Measurements from ENCODE around the gene APCDD1L.
"Not testable (repeated sequence)": the region's sequence is repeated elsewhere in the genome, so short reads cannot be mapped to it uniquely, and the experiment has no call there.

Gene APCDD1L

DNA sequence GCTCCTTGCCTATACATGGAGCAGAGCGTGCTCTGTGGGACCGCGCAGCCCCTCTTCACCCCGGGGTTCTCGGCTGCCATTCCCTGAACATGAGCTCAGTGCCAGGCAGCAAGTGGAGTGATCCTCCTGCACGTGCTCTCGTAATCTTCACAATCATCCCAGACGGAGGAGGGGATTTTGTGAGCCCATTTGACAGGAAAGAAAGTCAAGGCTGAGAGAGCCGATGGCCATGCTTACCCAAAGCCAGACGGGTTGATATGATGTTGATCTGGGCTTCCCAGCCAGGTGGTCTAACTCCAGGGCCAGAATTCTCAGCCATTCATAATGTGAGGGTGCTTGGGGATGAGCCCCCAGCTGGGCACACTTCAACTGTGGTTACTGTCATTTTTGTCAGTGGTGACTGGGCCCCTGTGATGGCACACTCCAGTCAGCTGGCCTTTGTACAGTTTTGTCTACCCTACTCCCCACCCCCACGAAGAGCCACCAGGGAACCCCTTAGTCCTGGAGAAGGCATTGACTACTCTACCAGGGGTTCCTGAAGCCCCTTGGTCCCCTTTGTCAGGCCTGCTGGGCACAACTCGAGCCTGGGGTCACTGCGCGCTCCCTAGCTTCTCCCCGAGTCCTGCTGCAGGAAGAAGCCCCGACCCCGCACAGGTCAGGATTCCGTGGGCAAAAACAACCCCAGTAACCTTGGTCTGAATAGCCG is 1.5 kb downstream of the APCDD1L start:
- Histone ChIP-seq H3K4me1 (ENCODE audit: control insufficient read depth, insufficient read depth, low read length) (peaks cover 19% of the 10 kb centered on the region; the same call in 1 of the 2 replicates), H3K27ac (ENCODE audit: low read depth, low read length) (no peak overlapping the region), H3K4me3 (ENCODE audit: low read depth, low read length) (peak overlapping the region; percentile 79), H3K27me3 (ENCODE audit: control insufficient read depth, insufficient read depth, low read length) (peaks cover 70% of the 10 kb centered on the region), H3K9me3 (ENCODE audit: control insufficient read depth, insufficient read depth, low read depth, low read length) (peaks cover 7% of the 10 kb centered on the region), H3K36me3 (ENCODE audit: control insufficient read depth, insufficient read depth, low read length) (no peaks in the 10 kb centered on the region), H3K9ac (ENCODE audit: low read length) (no peak overlapping the region)

DNA sequence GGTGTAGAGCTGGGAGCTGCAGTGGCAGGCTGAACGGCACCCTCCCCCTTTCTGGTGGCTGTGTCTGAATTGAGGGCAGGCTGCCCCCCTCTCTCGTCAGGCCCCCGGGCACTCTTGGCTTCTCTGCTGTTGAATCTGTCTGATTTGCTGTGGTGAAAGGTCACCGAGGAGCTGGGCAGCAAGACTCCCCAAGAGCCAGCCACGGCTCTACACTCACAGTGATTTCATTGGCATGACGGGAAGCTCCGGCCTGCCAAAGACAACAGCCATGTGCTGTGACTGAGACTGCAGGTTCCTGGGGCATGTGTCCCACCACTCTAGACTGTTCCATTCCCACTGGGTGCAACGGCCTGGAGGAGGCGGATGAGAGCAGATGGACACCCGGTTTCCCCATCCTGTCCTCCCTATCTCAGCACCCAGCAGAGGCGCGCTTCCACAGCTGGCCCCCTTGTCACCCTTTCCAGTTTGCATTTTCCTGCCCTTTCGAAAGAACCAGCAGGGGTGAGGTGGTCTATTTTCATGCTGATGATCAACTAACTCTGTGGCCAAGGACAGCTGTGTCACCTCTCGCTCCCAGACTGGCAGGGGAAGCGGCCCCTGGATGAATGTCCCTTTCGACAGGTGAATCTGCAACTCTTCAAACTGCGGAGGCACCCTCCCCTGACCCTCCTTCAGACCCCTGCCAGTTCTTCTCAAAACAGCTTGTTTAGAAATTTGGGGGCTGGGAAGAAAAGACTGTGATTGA is 2.2 kb downstream of the APCDD1L start:
- peaks cover 10% of the 10 kb centered on the region for H3K9me3 ChIP-seq (ENCODE audit: control insufficient read depth, insufficient read depth, low read depth, low read length)
- H3K9ac ChIP-seq (ENCODE audit: low read length): no peak overlapping the region
- no peak overlapping the region for H3K4me3 ChIP-seq (ENCODE audit: low read depth, low read length)
- no peak overlapping the region for H3K27ac ChIP-seq (ENCODE audit: low read depth, low read length)
- H3K4me1 ChIP-seq (ENCODE audit: control insufficient read depth, insufficient read depth, low read length): peaks cover 19% of the 10 kb centered on the region; the same call in 1 of the 2 replicates
- H3K27me3 ChIP-seq (ENCODE audit: control insufficient read depth, insufficient read depth, low read length): peaks cover 64% of the 10 kb centered on the region
- H3K36me3 ChIP-seq (ENCODE audit: control insufficient read depth, insufficient read depth, low read length): no peaks in the 10 kb centered on the region

DNA sequence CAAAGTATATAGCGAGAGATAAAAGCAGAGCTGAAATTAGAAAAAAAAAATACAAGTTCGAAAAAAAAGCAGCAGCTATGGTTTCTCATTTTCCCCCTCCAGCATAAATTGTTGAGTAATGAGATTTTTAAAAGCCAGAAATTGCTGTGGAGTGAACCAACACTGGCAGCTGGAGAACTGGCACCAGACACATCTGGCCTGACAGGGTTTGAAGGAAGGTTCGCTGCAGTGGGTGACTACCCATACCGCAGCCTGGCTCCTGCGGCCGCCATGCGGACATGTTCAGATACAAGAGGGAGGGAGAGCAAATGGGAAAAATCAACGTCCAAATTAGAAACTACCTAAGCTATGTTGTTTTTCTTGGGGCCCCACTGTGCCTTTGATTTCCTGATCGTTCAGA is 3.3 kb downstream of the APCDD1L start:
- peaks cover 19% of the 10 kb centered on the region; the same call in 1 of the 2 replicates for H3K4me1 ChIP-seq (ENCODE audit: control insufficient read depth, insufficient read depth, low read length)
- no peak overlapping the region for H3K9ac ChIP-seq (ENCODE audit: low read length)
- H3K27me3 ChIP-seq (ENCODE audit: control insufficient read depth, insufficient read depth, low read length): peaks cover 55% of the 10 kb centered on the region
- peaks cover 19% of the 10 kb centered on the region for H3K9me3 ChIP-seq (ENCODE audit: control insufficient read depth, insufficient read depth, low read depth, low read length)
- H3K4me3 ChIP-seq (ENCODE audit: low read depth, low read length): no peak overlapping the region
- no peaks in the 10 kb centered on the region for H3K36me3 ChIP-seq (ENCODE audit: control insufficient read depth, insufficient read depth, low read length)
- H3K27ac ChIP-seq (ENCODE audit: low read depth, low read length): no peak overlapping the region

DNA sequence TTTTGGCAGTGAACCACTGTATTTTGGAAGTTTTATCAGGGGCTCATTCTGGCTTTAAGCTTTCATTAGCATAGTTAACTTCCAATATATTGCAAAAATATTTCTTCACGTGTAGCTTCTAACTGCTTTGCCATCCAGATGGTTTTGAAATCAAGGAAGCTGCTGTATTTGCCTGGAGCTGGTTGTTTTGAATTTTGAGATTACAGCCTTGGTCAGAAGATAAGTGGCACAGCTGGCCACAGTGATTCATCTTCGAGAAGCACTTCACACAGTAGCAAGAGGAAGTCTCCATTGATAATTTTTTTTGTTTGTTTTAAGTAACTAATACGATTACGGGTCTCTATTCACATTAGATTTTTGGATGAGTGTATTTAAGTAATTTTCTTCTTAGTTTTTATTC is 3.8 kb downstream of the APCDD1L start:
- no peak overlapping the region for H3K27ac ChIP-seq (ENCODE audit: low read depth, low read length)
- peaks cover 52% of the 10 kb centered on the region for H3K27me3 ChIP-seq (ENCODE audit: control insufficient read depth, insufficient read depth, low read length)
- H3K9ac ChIP-seq (ENCODE audit: low read length): no peak overlapping the region
- H3K9me3 ChIP-seq (ENCODE audit: control insufficient read depth, insufficient read depth, low read depth, low read length): peaks cover 24% of the 10 kb centered on the region
- no peaks in the 10 kb centered on the region for H3K36me3 ChIP-seq (ENCODE audit: control insufficient read depth, insufficient read depth, low read length)
- H3K4me1 ChIP-seq (ENCODE audit: control insufficient read depth, insufficient read depth, low read length): peaks cover 19% of the 10 kb centered on the region; the same call in 1 of the 2 replicates
- no peak overlapping the region for H3K4me3 ChIP-seq (ENCODE audit: low read depth, low read length)

DNA sequence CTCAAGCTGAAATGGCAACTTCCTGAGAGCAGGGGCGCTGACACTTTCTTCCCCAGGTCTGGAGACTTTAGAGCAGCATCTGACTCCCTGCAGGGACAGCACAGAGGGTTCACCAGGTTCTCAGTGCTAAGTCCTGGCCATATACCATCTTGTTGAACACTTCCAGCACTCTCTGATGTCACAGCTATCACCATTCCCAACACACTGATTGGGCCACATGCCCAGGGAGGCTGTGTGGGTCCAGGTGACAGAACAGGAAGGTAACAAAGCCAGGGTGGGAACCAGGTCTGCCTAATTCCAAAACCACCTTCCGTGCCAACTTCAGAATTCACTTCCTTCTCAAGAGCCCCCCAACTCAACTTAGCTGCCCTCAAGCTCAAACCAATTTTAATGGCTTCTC is 4.3 kb downstream of the APCDD1L start:
- Histone ChIP-seq H3K4me1 (ENCODE audit: control insufficient read depth, insufficient read depth, low read length) (peaks cover 19% of the 10 kb centered on the region; the same call in 1 of the 2 replicates), H3K36me3 (ENCODE audit: control insufficient read depth, insufficient read depth, low read length) (no peaks in the 10 kb centered on the region), H3K27me3 (ENCODE audit: control insufficient read depth, insufficient read depth, low read length) (peaks cover 47% of the 10 kb centered on the region), H3K27ac (ENCODE audit: low read depth, low read length) (no peak overlapping the region), H3K9ac (ENCODE audit: low read length) (no peak overlapping the region), H3K4me3 (ENCODE audit: low read depth, low read length) (no peak overlapping the region), H3K9me3 (ENCODE audit: control insufficient read depth, insufficient read depth, low read depth, low read length) (peaks cover 28% of the 10 kb centered on the region)

DNA sequence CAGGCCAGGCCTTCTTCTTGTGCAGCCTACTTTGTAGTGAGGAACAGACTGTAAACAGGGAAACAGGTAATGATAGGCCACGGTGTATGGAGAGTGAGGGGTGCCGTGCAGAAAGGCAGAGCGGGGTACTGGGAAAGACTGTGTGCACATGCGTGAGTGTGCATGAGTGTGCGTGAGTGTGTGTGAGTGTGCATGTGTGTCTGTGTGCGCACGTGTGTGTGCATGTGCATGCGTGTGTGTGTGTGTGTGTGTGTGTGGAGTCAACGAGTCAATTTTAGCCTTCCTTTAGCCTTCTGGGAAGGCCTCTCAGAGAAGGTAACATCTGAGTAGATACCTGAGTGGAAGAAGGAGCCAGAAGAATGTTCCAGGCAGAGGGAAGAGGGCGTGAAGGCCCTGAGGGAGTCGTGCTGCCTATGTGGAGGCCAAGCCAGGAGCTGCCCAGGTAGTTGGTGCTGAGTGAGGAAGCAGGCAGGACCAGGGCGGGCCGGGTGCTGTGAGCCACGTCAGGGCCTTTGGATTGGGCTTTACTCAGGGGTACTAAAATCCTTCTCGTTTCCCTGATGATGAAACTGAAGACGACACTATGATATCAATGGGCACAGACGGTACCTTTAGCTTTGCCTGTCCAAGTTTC is 6.3 kb downstream of the APCDD1L start:
- Histone ChIP-seq H3K4me3 (ENCODE audit: low read depth, low read length) (no peak overlapping the region), H3K4me1 (ENCODE audit: control insufficient read depth, insufficient read depth, low read length) (peaks cover 11% of the 10 kb centered on the region; the same call in 1 of the 2 replicates), H3K9me3 (ENCODE audit: control insufficient read depth, insufficient read depth, low read depth, low read length) (peaks cover 46% of the 10 kb centered on the region), H3K27ac (ENCODE audit: low read depth, low read length) (no peak overlapping the region), H3K9ac (ENCODE audit: low read length) (no peak overlapping the region), H3K36me3 (ENCODE audit: control insufficient read depth, insufficient read depth, low read length) (no peaks in the 10 kb centered on the region), H3K27me3 (ENCODE audit: control insufficient read depth, insufficient read depth, low read length) (peaks cover 27% of the 10 kb centered on the region)

DNA sequence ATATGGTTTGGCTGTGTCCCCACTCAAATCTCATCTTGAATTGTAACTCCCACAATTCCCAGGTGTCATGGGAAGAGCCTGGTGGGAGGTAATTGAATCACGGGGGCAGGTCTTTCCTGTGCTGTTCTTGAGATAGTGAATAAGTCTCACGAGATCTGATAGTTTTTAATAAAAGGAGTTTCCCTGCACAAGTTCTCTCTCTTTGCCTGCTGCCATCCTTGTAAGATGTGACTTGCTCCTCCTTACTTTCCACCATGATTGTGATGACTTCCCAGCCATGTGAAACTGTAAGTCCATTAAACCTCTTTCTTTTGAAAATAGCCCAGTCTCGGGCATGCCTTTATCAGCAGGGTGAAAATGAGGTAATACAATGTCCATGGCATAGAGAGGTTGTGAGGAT is 8.2 kb downstream of the APCDD1L start:
- H3K27ac ChIP-seq (ENCODE audit: low read depth, low read length); H3K4me3 ChIP-seq (ENCODE audit: low read depth, low read length); H3K4me1 ChIP-seq (ENCODE audit: control insufficient read depth, insufficient read depth, low read length); H3K36me3 ChIP-seq (ENCODE audit: control insufficient read depth, insufficient read depth, low read length); H3K9ac ChIP-seq (ENCODE audit: low read length); H3K27me3 ChIP-seq (ENCODE audit: control insufficient read depth, insufficient read depth, low read length): not testable (repeated sequence)
- H3K9me3 ChIP-seq (ENCODE audit: control insufficient read depth, insufficient read depth, low read depth, low read length): peaks cover 53% of the 10 kb centered on the region

DNA sequence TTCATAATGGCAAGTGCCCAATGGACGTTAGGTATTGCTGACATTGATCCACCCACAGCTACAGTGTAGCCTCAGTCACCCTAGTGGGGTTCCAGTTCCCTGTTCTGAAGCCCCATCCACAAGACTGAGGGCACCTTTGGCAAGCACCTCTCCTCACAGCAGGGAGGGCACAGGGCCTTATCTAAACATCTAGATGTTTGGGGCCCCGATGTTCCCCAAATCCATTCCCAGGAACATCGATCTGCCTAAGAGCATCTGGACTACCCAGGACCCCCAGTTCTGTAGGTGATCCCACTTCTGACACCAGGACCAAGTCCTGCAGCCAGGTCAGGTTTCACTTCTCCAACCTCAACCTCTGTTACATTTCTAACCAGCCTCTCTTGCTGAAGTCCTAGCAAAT is 10.6 kb downstream of the APCDD1L start:
- no peak overlapping the region for H3K4me3 ChIP-seq (ENCODE audit: low read depth, low read length)
- H3K27ac ChIP-seq (ENCODE audit: low read depth, low read length): no peak overlapping the region

DNA sequence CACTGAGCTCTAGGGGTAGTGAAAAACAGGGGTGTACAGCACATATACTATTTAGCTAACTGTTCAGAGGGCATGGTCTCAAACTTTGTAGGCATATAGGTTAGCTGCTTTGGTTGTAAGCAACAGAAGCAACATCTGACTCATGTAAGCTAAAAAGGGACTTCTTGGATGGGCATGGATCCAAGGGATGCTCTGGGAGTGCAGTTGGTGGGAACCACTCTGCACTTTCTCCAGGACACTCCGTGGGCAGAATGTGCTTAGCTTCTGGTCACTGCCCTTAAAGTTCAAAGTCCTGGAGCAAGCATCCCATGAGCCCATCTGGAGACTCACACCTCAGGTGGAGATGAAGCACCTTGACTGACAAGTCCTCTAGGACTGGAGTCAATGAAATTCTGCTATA is 11.5 kb downstream of the APCDD1L start:
- Histone ChIP-seq H3K36me3 (ENCODE audit: control insufficient read depth, insufficient read depth, low read length) (no peaks in the 10 kb centered on the region), H3K27ac (ENCODE audit: low read depth, low read length) (no peak overlapping the region), H3K9me3 (ENCODE audit: control insufficient read depth, insufficient read depth, low read depth, low read length) (peaks cover 69% of the 10 kb centered on the region), H3K27me3 (ENCODE audit: control insufficient read depth, insufficient read depth, low read length) (no peaks in the 10 kb centered on the region; the same call in 1 of the 2 replicates), H3K4me1 (ENCODE audit: control insufficient read depth, insufficient read depth, low read length) (no peaks in the 10 kb centered on the region), H3K9ac (ENCODE audit: low read length) (no peak overlapping the region), H3K4me3 (ENCODE audit: low read depth, low read length) (no peak overlapping the region)

More for the DNA sequence above, 10.6 kb downstream of the APCDD1L start:
- no peaks in the 10 kb centered on the region for H3K27me3 ChIP-seq (ENCODE audit: control insufficient read depth, insufficient read depth, low read length)
- H3K9me3 ChIP-seq (ENCODE audit: control insufficient read depth, insufficient read depth, low read depth, low read length): peaks cover 68% of the 10 kb centered on the region
- H3K36me3 ChIP-seq (ENCODE audit: control insufficient read depth, insufficient read depth, low read length): no peaks in the 10 kb centered on the region
- H3K9ac ChIP-seq (ENCODE audit: low read length): no peak overlapping the region
- H3K4me1 ChIP-seq (ENCODE audit: control insufficient read depth, insufficient read depth, low read length): no peaks in the 10 kb centered on the region

DNA sequence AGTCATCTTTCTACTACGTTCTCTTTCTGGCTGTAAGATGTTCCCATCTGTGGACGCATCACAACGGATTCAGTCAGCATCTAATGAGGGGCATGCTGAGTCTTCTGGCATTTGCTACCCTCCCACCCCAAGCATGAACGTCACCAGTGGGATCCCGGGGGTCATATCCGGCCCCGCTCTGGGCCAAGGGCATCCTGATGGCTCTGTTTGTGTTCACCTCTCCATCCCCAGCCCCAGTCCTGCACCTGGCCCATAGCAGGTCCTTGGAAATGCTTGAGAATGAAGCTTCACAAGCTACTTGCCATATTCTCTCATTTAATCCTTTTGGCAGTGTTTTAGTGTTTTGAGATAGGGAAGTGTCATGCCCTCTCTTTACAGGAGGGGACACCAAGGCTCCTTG is 14.9 kb downstream of the APCDD1L start:
- H3K9ac ChIP-seq (ENCODE audit: low read length): no peak overlapping the region
- H3K27ac ChIP-seq (ENCODE audit: low read depth, low read length): no peak overlapping the region
- no peaks in the 10 kb centered on the region for H3K4me1 ChIP-seq (ENCODE audit: control insufficient read depth, insufficient read depth, low read length)
- H3K36me3 ChIP-seq (ENCODE audit: control insufficient read depth, insufficient read depth, low read length): no peaks in the 10 kb centered on the region
- peaks cover 45% of the 10 kb centered on the region for H3K9me3 ChIP-seq (ENCODE audit: control insufficient read depth, insufficient read depth, low read depth, low read length)
- no peaks in the 10 kb centered on the region; the same call in 1 of the 2 replicates for H3K27me3 ChIP-seq (ENCODE audit: control insufficient read depth, insufficient read depth, low read length)
- H3K4me3 ChIP-seq (ENCODE audit: low read depth, low read length): no peak overlapping the region
